GM21447 (cell line): ENCODE results near the gene KRT36.

ENCODE experiments used
- ATAC-seq: cut with Tn5 transposase; IDR thresholded peaks from one replicate; pipeline ENCODE4 v1.9.1; 2021; ENCODE audit not compliant: unreplicated experiment

The KRT36 gene

GRCh38 chr17:41480136-41480535, 9.6 kb downstream of the KRT36 start:
- ATAC-seq = no peak

- ATAC-seq = no peak
These were observed 11.5 kb downstream of the KRT36 start for GRCh38 chr17:41478237-41478636.

- no peak for ATAC-seq
These were observed 12.6 kb downstream of the KRT36 start for GRCh38 chr17:41476866-41477815.

DNA sequence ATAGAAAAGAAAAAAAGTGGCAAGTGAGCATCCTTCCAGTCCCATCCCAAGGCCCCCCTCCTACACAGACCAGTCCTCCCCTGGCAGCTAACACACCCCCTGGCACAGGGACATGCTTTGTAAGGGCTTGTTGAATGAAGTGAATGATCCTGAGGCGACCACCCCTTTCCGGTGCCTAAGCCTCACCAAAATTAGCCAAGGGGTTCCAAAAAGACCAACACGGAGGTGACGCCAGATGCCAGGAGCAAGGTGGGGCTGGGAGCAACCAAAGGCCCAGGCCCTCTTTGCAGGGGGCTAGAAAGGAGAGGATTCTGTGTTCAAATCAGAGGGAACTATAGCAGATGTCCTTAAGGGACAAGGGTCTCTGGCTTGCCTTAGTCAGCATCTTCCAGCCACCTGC, 14.3 kb downstream of the KRT36 start:
- ATAC-seq = no peak

GRCh38 chr17:41474863-41475262, 14.8 kb downstream of the KRT36 start:
- no peak for ATAC-seq

DNA sequence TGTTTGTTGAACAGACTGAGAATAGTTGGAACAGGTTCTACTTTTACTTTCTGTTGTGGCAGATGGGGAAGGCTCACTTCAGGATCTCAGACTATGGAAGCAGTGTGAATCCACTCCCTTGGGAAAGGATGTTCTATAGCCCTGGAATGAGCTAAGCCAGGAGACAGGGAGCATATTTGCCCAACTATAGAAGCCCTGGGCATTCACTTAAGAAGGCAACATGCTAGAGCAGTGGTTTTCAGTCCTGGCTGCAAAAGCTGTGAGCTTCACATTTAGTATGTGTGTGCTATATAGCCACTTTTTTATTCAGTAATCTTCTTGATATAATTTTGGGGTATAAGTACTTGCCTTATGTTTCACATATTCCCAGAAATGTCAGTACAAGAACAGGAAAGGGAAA, 21.4 kb downstream of the KRT36 start:
- ATAC-seq = no peak

DNA sequence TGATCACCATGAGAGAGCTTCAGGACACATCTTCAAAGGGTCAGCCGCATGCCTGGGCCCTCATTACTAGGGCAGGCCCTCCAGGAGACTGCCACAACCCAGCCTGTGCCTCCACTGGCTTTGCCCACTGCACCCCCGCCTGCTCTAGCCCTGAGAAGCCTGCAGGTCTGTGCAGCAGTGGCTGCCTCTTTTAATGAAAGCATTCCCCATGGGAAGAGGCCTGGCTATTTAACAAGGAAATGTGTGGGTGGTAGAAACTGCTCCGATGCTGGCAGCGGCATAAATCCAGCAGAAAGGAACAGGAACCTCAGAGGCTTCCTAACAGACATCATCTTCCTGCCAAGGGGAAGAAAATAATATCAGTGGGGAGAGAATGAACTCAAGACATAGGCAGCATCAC, 22.1 kb downstream of the KRT36 start:
- no peak for ATAC-seq

GRCh38 chr17:41466988-41467387, 22.7 kb downstream of the KRT36 start, which contains the start of gene KRT32:
KRT32 (minus strand) TSS chr17:41467386; CDS start chr17:41467325, 61 bp downstream.
- no peak for ATAC-seq

GRCh38 chr17:41464682-41465081, 25.0 kb downstream of the KRT36 start:
- no peak for ATAC-seq

- ATAC-seq = no peak
These were observed 25.5 kb downstream of the KRT36 start for GRCh38 chr17:41464173-41464572.

- ATAC-seq = no peak
These were observed 26.0 kb downstream of the KRT36 start for GRCh38 chr17:41463746-41464145.

- ATAC-seq = no peak
These were observed 27.0 kb downstream of the KRT36 start for GRCh38 chr17:41462705-41463104.

GRCh38 chr17:41457676-41458075, 32.0 kb downstream of the KRT36 start:
- no peak for ATAC-seq

GRCh38 chr17:41456204-41456603, 33.5 kb downstream of the KRT36 start:
- ATAC-seq = no peak

DNA sequence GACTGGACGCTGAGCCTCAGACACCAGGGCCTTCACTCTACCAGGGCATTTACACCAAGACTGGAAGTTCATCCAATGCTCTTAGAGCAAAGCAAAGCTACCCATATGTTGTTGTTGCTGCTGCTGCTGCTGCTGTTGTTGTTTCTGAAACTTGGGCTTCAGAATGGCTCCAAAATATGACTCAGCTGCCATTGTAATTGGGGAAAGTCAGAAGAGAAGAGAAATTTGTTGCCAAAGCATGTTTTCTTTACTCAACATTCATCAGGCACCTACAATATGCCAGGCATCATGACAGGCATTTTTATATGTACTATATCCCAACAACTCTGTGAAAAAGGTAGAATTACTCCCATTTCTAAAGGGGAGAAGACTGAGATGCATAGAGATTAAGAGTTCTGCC, 34.5 kb downstream of the KRT36 start:
- ATAC-seq = no peak

DNA sequence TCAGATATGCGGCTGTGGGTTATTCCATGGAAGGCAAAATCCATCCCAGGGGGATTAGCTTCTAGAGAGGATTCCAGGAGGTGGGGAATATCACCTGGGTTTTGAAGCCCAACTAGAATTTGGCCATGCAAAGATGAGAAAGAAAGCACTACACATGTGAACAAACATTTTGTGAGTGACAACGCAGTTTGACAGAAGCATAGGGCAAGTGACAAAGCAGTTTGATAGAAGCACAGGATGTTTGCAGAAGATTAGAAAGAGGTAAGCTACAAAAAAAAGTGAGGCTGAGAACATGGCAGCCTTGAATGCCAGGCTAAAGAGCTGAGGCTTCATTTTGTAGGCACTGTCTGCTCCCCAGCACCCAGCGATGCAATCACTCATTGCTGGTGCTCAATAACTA, 36.6 kb downstream of the KRT36 start:
- ATAC-seq = no peak

- ATAC-seq = no peak
These were observed 37.4 kb downstream of the KRT36 start for GRCh38 chr17:41452281-41452680.

DNA sequence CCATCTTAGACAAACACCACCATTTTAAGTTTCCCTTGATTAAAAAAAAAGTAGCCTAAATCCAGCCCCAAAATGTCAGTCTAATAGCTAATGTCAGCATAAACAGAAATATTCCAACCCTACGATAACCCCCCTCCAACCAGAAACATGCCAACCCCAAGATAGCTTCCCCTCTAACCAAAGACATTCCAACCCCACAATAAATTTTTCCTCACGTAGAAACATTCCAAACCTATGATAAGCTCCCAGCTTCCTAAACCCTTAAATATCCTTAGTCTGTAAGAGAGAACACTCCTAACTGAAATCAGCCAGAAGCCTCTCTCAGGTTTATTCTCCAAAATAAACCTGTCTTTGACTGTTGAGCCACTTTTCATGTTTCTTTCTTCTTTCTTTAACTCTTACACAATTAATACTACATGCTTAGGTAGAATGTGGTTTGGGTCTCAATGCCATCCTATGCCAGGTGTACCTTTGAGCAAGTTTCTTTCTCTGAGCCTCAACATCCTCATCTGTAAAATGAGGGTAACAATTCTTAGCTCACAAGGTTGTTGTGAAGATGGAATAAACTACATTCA, 38.5 kb downstream of the KRT36 start:
- no peak for ATAC-seq

DNA sequence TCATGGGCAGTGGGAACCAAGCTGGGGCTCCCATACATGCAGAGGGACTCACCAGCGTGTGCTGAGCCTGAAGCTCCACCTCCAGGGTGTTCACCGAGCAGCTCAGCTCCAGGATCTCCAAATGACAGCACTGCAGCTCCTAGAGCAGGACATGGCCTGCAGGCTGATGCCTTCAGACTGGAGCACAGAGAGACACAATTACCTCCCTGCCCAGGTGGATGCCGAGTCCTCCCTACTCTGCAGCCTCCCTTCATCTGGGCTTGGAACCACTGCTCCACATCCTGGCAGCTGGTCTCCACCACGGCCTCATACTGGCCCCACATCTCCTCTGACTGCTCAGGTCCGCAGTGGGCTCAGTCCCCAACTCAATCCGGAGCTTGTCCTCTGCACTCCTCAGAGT, 40.7 kb downstream of the KRT36 start:
- no peak for ATAC-seq

DNA sequence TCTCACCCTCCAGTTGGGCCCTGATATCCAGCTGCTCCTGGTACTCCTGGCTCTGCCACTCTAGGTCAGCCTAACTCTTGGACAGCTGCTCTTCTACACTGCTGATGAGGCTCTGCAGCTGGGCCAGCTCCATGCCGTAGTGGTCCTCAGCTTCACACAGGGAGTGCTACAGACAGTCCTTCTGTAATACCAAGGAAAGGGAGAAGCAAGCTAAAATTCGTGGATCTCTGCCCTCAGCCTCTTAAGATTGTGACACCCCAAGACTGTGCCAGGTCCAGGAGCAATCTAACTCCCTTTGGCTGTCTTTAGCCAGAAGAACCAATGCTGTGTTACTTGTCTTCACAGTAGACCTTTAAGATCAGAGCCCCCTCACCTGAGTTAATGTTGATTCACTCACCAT, 41.2 kb downstream of the KRT36 start:
- no peak for ATAC-seq

DNA sequence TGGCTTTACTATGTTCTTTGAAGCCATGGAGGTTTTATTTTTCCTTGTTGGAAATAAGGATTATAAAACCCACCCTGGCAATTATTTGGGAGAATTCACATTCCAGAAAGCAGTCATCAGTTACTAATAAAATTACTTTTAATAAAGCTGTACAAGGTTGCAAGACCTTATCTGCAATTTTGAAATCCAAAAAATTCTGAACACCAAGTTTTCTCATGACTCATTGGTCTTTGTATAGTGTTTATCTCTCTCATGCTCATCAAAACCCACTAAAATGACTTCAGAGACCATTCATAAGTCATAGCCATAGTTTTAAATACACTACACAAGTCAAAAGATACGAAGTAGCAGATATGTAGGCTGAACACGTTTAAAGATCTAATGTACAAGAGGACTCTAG, 42.9 kb downstream of the KRT36 start:
- no peak for ATAC-seq

DNA sequence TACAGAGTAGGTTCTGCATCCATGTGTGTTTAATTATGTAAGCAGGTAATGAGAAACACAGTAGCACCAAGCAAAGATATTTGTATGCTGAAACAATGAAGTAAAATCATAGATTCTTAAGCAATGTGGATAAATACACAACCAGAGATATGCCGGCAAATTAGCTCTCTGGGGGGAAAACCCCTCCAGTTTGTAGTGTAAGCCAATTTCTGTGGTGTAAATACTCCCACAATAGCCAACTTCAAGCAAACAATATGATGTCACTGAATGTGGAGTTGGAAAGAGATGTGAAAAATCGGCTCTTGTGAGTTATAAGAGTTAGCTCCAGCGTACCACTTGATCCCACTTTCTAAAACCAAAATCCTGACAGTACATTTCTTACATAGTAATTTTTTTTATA, 45.1 kb downstream of the KRT36 start:
- no peak for ATAC-seq
